Naive thymus-derived CD8-positive, alpha-beta T cell (primary cell): Measurements from ENCODE around the gene PGA5. TPM values are rescaled to one million over a fixed set of nuclear protein-coding genes. Genes with fewer than 3 reads are reported as not detected.

Experiments used
- ATAC-seq, 2 donors: fragments of 150-1000 bp; cut with Tn5 transposase in 1 of 2; sonication (Bioruptor Pico), chemical (Tn5 transposase) in 1 of 2; 1 replicate in 1 of 2; 2 replicates in 1 of 2; pipeline ENCODE4 v1.10.0; 2021; ENCODE audit warnings: mild to moderate bottlenecking in 2 of 2, moderate library complexity in 2 of 2
- POLR2A ChIA-PET: fragments of 350-600 bp; sonication (Branson Sonifier 250); formaldehyde crosslinking; loops from one replicate; lab custom pipeline; 2021; ENCODE audit warnings: antibody characterized with exemption; lab: Charles Lee
- DNase-seq, 10 donors: peaks; one replicate each; pipeline versions ENCODE4 v3.0.0 to v3.0.0-alpha.2; 2020 to 2022
- H3K27ac Mint-ChIP-seq, 10 donors: one replicate each; pipeline ENCODE4 v1.8.0; 2020 to 2022; ENCODE audit warnings: mild to moderate bottlenecking in 10 of 10, mixed read lengths in 10 of 10, moderate library complexity in 4 of 10, inconsistent platforms in 1 of 10
- H3K27me3 Mint-ChIP-seq, 5 donors: one replicate each; pipeline ENCODE4 v1.8.0; 2021 to 2022; ENCODE audit warnings: mixed read lengths in 5 of 5
- H3K36me3 Mint-ChIP-seq, 3 donors: one replicate each; pipeline ENCODE4 v1.8.0; 2020 to 2022; ENCODE audit warnings: mixed read lengths in 3 of 3, mild to moderate bottlenecking in 2 of 3, inconsistent platforms in 1 of 3
- H3K4me1 Mint-ChIP-seq, 4 donors: one replicate each; pipeline ENCODE4 v1.8.0; 2021 to 2022; ENCODE audit warnings: mixed read lengths in 4 of 4
- H3K4me3 Mint-ChIP-seq, 10 donors: one replicate each; pipeline ENCODE4 v1.8.0; 2020 to 2022; ENCODE audit warnings: mild to moderate bottlenecking in 10 of 10, mixed read lengths in 10 of 10, moderate library complexity in 6 of 10, inconsistent platforms in 1 of 10
- H3K9me3 Mint-ChIP-seq, 9 donors: one replicate each; pipeline ENCODE4 v1.8.0; 2020 to 2022; ENCODE audit warnings: mixed read lengths in 9 of 9, mild to moderate bottlenecking in 3 of 9, inconsistent platforms in 1 of 9, moderate library complexity in 1 of 9
- polyA plus RNA-seq, 3 donors: library from polyadenylated mRNA; unstranded; fragments of 300-500 nt; fragmentation: Illumina TruSeq; gene quantifications; one replicate each; pipeline ENCODE4 v1.2.3, GENCODE V29; 2021
- total RNA-seq, 8 experiments: library from RNA in 2 of 8; stranded (reverse) in 2 of 8; gene quantifications; one replicate each; pipeline ENCODE4 v1.2.3 and lab custom pipeline; 2021 to 2026

The PGA5 gene
- total and polyA plus RNA-seq, 5 experiments from 2014 or later = not detected

GRCh38 chr11:61278001-61278470 lies 37.1 kb downstream of the PGA5 start:
- H3K4me1 Mint-ChIP-seq = peaks cover 0 to 5% (median 0%) of the 10 kb centered on the region in 4 donors
- H3K36me3 Mint-ChIP-seq = no peaks in the 10 kb centered on the region
- DNase-seq (no peak), ATAC-seq (no peak)
- no peaks in the 10 kb centered on the region for H3K9me3 Mint-ChIP-seq
- POLR2A ChIA-PET = no interaction called here
- H3K4me3 Mint-ChIP-seq = no peak overlapping the region
- peaks cover 0 to 2% (median 0%) of the 10 kb centered on the region in 5 donors for H3K27me3 Mint-ChIP-seq
- H3K27ac Mint-ChIP-seq = no peak overlapping the region

DNA sequence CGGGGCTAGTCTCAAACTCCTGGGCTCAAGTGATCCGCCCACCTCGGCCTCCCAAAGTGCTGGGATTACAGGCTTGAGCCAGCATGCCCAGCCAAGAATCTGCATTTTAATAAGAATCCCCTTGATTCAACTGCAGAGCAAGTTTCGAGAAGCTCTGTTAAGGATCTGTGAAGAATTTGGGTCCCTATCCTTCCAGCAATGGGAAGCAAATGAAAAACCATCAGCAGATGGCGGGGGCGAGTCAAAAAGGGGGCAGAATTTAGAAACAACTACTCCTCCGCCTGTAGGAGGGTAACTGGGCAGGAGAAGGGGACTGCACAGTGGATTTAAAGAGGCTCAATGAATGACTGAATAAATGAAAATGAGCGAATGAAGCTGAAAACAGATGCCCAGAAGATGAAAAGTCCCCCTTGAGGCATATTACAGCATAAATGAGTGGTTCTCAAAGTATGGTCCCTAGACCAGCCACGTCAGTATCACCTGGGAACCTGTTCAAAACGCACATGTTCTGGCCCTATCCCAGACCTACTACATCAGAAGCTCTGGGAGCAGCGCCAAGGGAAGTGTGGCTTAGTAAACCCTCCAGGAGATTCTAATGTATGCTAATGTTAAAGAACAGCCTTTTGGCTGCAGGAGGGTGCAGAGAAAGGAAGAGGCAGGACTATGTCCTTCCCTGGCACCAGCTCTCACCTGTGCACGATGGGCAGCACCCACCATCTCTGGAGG lies 39.1 kb downstream of the PGA5 start:
- H3K4me1 Mint-ChIP-seq = peaks cover 0 to 5% (median 0%) of the 10 kb centered on the region in 4 donors
- H3K36me3 Mint-ChIP-seq = no peaks in the 10 kb centered on the region
- POLR2A ChIA-PET = no interaction called here
- peak overlapping the region in 1 of 10 donors; percentile 21 for H3K27ac Mint-ChIP-seq
- ATAC-seq (no peak), DNase-seq (no peak)
- no peak overlapping the region for H3K4me3 Mint-ChIP-seq
- peaks cover 0 to 2% (median 0%) of the 10 kb centered on the region in 5 donors for H3K27me3 Mint-ChIP-seq
- H3K9me3 Mint-ChIP-seq = peaks cover 0 to 9% (median 0%) of the 10 kb centered on the region in 9 donors

GRCh38 chr11:61280883-61281580 lies 40.1 kb downstream of the PGA5 start:
- no peak overlapping the region for H3K4me3 Mint-ChIP-seq
- H3K4me1 Mint-ChIP-seq = peaks cover 0 to 5% (median 0%) of the 10 kb centered on the region in 4 donors
- no peak for DNase-seq
- POLR2A ChIA-PET = no interaction called here
- peak overlapping the region in 2 of 10 donors; percentile 35 to 70 for H3K27ac Mint-ChIP-seq
- no peak for ATAC-seq
- no peaks in the 10 kb centered on the region for H3K36me3 Mint-ChIP-seq
- peaks cover 0 to 2% (median 0%) of the 10 kb centered on the region in 5 donors for H3K27me3 Mint-ChIP-seq
- peaks cover 0 to 9% (median 0%) of the 10 kb centered on the region in 9 donors for H3K9me3 Mint-ChIP-seq

GRCh38 chr11:61281581-61282250 lies 40.7 kb downstream of the PGA5 start:
- H3K36me3 Mint-ChIP-seq = no peaks in the 10 kb centered on the region
- no peak for ATAC-seq

DNA sequence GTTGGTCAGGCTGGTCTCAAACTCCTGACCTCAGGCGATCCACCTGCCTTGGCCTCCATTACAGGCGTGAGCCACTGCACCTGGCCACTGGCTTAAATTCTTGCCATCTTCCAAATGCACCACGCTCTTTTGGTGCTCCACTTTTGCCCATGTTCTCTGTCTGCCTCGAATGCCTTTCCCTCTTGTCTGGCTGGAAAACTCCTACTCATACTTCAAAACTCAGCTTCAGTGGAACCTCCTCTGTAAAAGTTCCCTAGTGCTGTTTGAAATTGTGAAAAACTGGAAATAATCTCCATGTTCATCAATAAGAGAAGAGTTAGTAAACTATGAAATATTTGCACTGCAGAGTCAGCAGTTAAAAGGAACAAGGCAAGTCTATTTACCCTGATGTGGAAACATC lies 42.6 kb downstream of the PGA5 start:
- no peak for ATAC-seq
- no peak overlapping the region for H3K4me3 Mint-ChIP-seq
- no peaks in the 10 kb centered on the region for H3K36me3 Mint-ChIP-seq
- POLR2A ChIA-PET = no interaction called here
- DNase-seq = no peak
- peaks cover 0 to 1% (median 0%) of the 10 kb centered on the region in 4 donors for H3K4me1 Mint-ChIP-seq
- H3K27me3 Mint-ChIP-seq = no peaks in the 10 kb centered on the region
- H3K9me3 Mint-ChIP-seq = peaks cover 0 to 9% (median 0%) of the 10 kb centered on the region in 9 donors
- H3K27ac Mint-ChIP-seq = no peak overlapping the region

More at GRCh38 chr11:61281581-61282250, 40.7 kb downstream of the PGA5 start:
- H3K27ac Mint-ChIP-seq = no peak overlapping the region
- H3K27me3 Mint-ChIP-seq = peaks cover 0 to 2% (median 0%) of the 10 kb centered on the region in 5 donors
- H3K4me3 Mint-ChIP-seq = no peak overlapping the region
- POLR2A ChIA-PET = no interaction called here
- DNase-seq = peak in 2 of 10 donors; percentile 13 to 16
- peaks cover 0 to 9% (median 0%) of the 10 kb centered on the region in 9 donors for H3K9me3 Mint-ChIP-seq
- H3K4me1 Mint-ChIP-seq = peaks cover 0 to 5% (median 0%) of the 10 kb centered on the region in 4 donors

DNA sequence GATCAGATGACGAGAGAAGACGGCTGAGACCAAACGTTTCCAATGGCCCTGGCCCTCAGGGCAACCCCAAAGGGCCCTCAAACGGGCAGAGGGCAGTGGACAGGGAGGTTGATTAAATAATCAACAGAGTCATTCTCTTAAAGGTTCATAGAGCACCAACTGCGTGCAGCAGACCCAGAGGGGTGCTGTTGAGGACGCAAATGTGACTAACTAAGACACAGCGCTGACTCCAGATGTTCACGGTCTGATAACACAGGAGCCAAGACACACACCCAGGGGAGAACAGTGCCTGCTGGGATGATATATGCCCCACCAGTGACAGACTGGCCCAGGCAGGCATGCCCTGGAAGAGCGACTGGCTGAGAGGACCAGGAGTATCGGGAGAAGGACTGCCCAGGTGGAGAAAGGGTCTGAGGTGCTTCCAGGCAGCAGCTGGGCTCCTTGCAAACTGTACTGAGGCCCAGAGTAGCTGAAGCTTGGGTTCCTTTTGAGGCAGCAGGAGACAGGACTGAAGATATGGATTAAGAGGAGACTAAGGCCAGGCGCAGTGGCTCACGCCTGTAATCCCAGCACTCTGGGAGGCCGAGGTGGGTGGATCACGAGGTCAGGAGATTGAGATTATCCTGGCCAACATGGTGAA lies 46.5 kb downstream of the PGA5 start:
- POLR2A ChIA-PET = no interaction called here
- peaks cover 0 to 18% (median 4%) of the 10 kb centered on the region in 5 donors for H3K27me3 Mint-ChIP-seq
- H3K4me3 Mint-ChIP-seq = no peak overlapping the region

GRCh38 chr11:61290905-61291690 lies 50.1 kb downstream of the PGA5 start:
- Mint-ChIP-seq H3K9me3 (no peaks in the 10 kb centered on the region), H3K4me1 (peaks cover 3 to 16% (median 11%) of the 10 kb centered on the region in 4 donors), H3K27me3 (peaks cover 1 to 29% (median 12%) of the 10 kb centered on the region in 5 donors), H3K4me3 (no peak overlapping the region), H3K36me3 (no peaks in the 10 kb centered on the region), H3K27ac (no peak overlapping the region)
- DNase-seq = no peak
- POLR2A ChIA-PET = no interaction called here
- no peak for ATAC-seq

More for the DNA sequence above, 46.5 kb downstream of the PGA5 start:
- ATAC-seq (no peak), DNase-seq (no peak)
- peak overlapping the region in 2 of 10 donors; percentile 42 to 65 for H3K27ac Mint-ChIP-seq
- peaks cover 0 to 9% (median 0%) of the 10 kb centered on the region in 9 donors for H3K9me3 Mint-ChIP-seq
- H3K36me3 Mint-ChIP-seq = no peaks in the 10 kb centered on the region
- peaks cover 0 to 2% (median 0%) of the 10 kb centered on the region in 4 donors for H3K4me1 Mint-ChIP-seq

GRCh38 chr11:61292356-61292755 lies 51.4 kb downstream of the PGA5 start:
- Mint-ChIP-seq H3K9me3 (no peaks in the 10 kb centered on the region), H3K27me3 (peaks cover 1 to 29% (median 12%) of the 10 kb centered on the region in 5 donors), H3K36me3 (peaks cover 0 to 2% (median 0%) of the 10 kb centered on the region in 3 donors), H3K4me1 (peaks cover 6 to 20% (median 16%) of the 10 kb centered on the region in 4 donors), H3K27ac (peak overlapping the region in 1 of 10 donors; percentile 28), H3K4me3 (peak overlapping the region in 8 of 10 donors; percentile 1 to 62 (median 50))
- ATAC-seq (no peak), DNase-seq (no peak)
- POLR2A ChIA-PET = no interaction called here

DNA sequence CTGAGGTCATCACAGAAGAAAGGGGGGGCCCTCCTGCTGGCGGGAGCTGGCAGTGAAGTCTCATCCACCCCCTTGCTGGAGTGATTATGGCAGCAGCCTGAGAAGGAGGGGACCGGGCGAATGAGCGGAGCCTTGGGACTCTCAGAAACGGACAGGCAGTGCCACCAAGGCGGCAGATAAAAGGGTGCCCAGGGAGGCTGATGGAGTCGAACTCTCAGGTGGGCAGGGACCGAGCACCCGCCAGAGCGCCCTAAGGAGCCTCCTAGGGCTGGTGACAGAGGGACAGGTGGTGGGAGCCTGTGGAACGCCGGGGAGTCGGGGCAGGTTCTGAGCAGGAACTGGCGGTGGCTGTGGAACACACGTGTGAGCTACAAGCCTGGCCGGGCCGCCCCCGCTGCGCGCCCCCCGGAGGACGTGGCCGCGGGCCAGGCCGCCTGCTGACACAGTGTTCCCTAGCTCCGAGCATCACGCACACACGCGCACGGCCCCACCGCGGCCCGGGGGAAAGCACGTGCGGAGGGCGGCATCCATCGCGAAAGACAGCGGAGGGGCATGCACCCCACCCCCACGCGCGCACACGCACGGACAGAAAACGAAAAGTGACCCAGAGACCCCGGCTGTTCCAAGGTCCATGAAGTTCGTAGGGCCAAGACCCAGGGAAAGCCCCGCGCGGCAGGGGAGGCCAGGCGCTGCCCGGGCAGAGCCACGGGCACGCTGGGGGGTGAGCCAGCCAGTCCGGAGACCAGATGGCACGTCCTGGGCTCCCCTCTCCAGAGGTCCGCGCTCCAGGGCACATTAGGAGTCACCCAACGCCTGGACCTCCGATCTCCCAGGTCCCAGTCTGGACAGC lies 53.1 kb downstream of the PGA5 start:
- ATAC-seq (peak; percentile 36 to 48), DNase-seq (peak in 8 of 10 donors; percentile 12 to 71 (median 26))
- H3K4me3 Mint-ChIP-seq = peak overlapping the region; percentile 73 to 89 (median 83)
- POLR2A ChIA-PET = interaction anchor here (0.6 to 1.9 kb wide), 4 partner anchors 40 to 247 kb away, joined by 3 to 5 read pairs (median 4); no protein-coding TSS in a partner anchor
- peaks cover 0 to 14% (median 0%) of the 10 kb centered on the region in 3 donors for H3K36me3 Mint-ChIP-seq
- no peaks in the 10 kb centered on the region for H3K9me3 Mint-ChIP-seq
- peaks cover 1 to 29% (median 12%) of the 10 kb centered on the region in 5 donors for H3K27me3 Mint-ChIP-seq
- H3K27ac Mint-ChIP-seq = peak overlapping the region in 4 of 10 donors; percentile 57 to 72 (median 59)
- peaks cover 19 to 36% (median 33%) of the 10 kb centered on the region in 4 donors for H3K4me1 Mint-ChIP-seq

- peak within 1 kb of the TSS in 4 of 10 donors; percentile 37 to 72 (median 64) for H3K27ac Mint-ChIP-seq
- ATAC-seq (peak; percentile 92), DNase-seq (peak; percentile 46 to 79 (median 64))
- peak within 1 kb of the TSS; percentile 73 to 89 (median 83) for H3K4me3 Mint-ChIP-seq
- H3K36me3 Mint-ChIP-seq = peaks cover 0 to 17% (median 1%) of the 10 kb centered on the region in 3 donors
- POLR2A ChIA-PET = interaction anchor here (0.6 to 1.9 kb wide), 4 partner anchors 39 to 92 kb away, joined by 3 to 5 read pairs (median 4); partner anchors contain the start of genes CYB561A3 and TMEM138
- H3K4me1 Mint-ChIP-seq = peaks cover 22 to 43% (median 41%) of the 10 kb centered on the region in 4 donors
- no peaks in the 10 kb centered on the region for H3K9me3 Mint-ChIP-seq
- peaks cover 1 to 29% (median 12%) of the 10 kb centered on the region in 5 donors for H3K27me3 Mint-ChIP-seq
These were observed 54.0 kb downstream of the PGA5 start, which contains the start of gene VWCE for GRCh38 chr11:61294717-61295595. Gene VWCE (minus strand): TSS chr11:61295316. CDS start chr11:61295037, 279 bp downstream.
